Omental fat pad (tissue), 4 donors: ENCODE results near the gene PDILT. TPM values are rescaled to one million over a fixed set of nuclear protein-coding genes. Genes with fewer than 3 reads are reported as not detected.
"Not testable (repeated sequence)": the region's sequence is repeated elsewhere in the genome, so short reads cannot be mapped to it uniquely, and the experiment has no call there.

ENCODE experiments used
- ATAC-seq: fragments of 150-250 bp; one replicate; pipeline ENCODE4 v1.9.1; 2016; ENCODE audit warnings: mild to moderate bottlenecking, moderate library complexity; ENCODE audit not compliant: low FRiP score
- DNase-seq: peaks from one replicate; pipeline ENCODE4 v3.0.0-alpha.2; 2019; ENCODE audit warnings: low spot score
- CTCF ChIP-seq, 3 donors: fragments of 450-650 bp; IDR thresholded peaks; one replicate each; pipeline ENCODE4 v1.5.1; 2016 to 2017; ENCODE audit warnings: antibody characterized with exemption in 3 of 3, mild to moderate bottlenecking in 3 of 3, moderate library complexity in 2 of 3
- total RNA-seq, 4 donors: library from RNA; depleted of rRNA; stranded (reverse); fragments of >200 nt; gene quantifications; one replicate each; pipeline ENCODE4 v1.1.0, GENCODE V29; 2016

PDILT gene
- total RNA-seq, 4 donors from 2014 or later, result not detected

DNA sequence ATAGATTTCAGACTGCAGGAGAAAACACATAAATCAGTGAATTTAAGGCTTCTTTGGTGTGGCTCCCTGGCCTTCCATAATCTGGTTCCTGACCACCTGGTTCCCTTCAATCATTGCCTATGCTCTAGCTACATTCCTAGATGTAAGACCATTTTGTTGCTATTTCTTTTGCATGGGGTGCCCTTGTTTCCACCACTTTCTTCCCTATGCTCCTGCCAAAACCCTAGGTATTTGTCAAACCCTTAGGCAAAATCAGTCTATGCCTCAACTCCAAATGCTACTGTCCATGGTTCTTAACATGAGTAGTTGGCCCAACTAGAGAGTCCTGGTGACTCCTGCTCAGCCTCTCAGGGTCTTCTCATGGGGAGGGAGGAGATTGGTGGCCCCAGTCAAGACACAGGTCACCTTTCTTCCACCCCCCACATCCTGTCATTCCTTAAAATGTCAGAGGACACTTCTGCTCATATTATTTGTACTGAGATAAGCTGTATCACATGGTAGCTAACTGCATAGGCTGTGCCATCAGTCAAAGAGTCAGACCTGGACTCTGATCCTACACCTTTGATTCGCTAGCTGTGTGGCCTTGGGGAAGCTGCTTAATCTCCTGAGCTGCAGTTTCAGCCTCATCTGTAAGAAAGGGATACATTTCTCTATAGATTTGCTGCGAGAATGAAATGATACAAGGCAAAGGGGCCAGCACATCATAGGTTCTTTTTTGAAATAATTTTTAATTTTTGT, 19.8 kb upstream of the PDILT start:
- ATAC-seq, result no peak
- no peak for DNase-seq
- no peak for TF ChIP-seq CTCF (IDR thresholded peaks at IDR 0.05)

- ATAC-seq, result not testable (repeated sequence)
Observed at GRCh38 chr16:20423772-20424128, 19.2 kb upstream of the PDILT start.

DNA sequence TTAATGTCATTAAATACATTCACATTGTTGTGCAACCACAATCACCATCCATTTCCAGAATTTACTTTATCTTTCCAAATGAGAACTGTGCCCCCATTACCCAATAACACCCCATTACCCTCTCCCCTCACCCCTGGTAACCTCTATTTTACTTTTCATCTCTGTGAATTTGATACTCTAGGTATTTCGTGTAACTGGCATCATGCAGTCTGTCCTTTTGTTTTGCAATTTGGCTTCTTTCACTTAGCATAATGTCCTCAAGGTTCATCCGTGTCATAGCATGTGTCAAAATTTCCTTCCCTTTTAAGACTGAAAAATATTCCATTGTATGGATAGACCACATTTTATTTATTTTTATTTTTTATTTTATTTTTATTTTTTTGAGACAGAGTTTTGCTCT, 17.2 kb upstream of the PDILT start:
- not testable (repeated sequence) for ATAC-seq, DNase-seq

More at GRCh38 chr16:20423772-20424128, 19.2 kb upstream of the PDILT start:
- DNase-seq, result not testable (repeated sequence)

DNA sequence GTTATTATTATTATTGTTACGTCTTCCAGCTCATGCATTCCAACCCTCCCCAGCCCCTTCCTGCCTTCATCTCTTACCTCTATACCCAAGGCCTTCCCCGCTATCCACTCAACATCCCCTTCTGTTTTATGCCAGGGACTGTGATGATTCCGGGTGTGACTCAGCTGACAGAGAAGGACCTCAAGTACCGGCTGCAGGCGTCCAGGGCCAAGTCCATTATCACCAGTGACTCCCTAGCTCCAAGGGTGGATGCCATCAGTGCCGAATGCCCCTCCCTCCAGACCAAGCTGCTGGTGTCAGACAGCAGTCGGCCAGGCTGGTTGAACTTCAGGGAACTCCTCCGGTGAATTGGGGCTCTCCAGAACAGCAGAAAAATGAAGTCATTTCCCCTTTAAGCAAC, 14.6 kb upstream of the PDILT start:
- not testable (repeated sequence) for DNase-seq, ATAC-seq

- ATAC-seq, result no peak
Observed at GRCh38 chr16:20415541-20415940, 11.0 kb upstream of the PDILT start.

GRCh38 chr16:20411055-20411454, 6.5 kb upstream of the PDILT start:
- DNase-seq (no peak), ATAC-seq (no peak)
- no peak for TF ChIP-seq CTCF (IDR thresholded peaks at IDR 0.05)

More at GRCh38 chr16:20415541-20415940, 11.0 kb upstream of the PDILT start:
- DNase-seq, result no peak
- TF ChIP-seq CTCF (IDR thresholded peaks at IDR 0.05), result no peak

GRCh38 chr16:20410121-20410723, 5.7 kb upstream of the PDILT start:
- no peak for ATAC-seq
- TF ChIP-seq CTCF (IDR thresholded peaks at IDR 0.05), result no peak
- DNase-seq, result no peak

DNA sequence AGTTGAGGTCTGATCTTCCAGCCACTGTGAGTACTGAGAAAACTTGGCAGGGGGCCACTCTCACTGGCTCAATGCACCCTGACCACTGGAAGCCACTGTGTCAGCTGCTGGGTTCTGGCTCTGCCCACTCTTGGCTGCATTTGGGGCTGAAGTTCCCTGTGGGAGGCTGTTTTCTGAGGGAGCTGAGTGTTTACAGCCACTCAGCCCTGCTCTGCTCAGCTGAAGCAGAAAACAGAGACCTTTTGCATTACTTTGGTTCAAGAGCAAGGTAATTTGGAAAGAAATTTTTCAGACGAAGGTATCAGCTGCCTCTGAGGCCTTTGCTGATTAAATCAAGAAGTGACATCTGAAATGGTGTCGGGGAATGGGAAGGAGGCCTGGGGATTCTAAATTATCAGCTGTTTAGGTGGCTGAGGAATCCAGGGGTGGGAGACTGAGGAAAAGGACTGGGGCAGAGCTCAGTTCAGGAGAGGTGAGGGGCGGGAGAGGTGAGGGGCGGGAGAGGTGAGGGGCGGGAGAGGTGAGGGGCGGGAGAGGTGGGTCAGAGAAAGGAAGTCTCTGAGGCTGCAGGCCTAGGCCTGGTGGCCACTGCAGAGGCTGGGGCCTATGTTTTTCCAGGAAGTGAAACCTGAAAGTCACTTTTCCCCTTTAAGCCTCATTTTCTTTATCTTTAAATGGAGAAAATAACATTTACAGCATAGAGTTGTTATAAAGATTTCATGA, 5.0 kb upstream of the PDILT start, which contains the start of gene ACSM5:
Gene ACSM5 (plus strand): TSS at position 137 of the 723 bp plus-strand sequence. CDS start 1,951 bp downstream, outside the sequence.
- ATAC-seq, result no peak
- TF ChIP-seq CTCF (IDR thresholded peaks at IDR 0.05), result no peak
- no peak for DNase-seq
